Stimulated activated CD4-positive, alpha-beta T cell treated with anti-CD3 and anti-CD28 coated beads, Interleukin-12 subunit alpha, Interleukin-12 subunit beta, amount 100 ng/mL, for 24 hours (primary cell): Measurements from ENCODE around the gene CABP2.

Experiments
- DNase-seq, 2 experiments: peaks; one replicate each; pipeline ENCODE4 v3.0.0-alpha.2; 2020; ENCODE audit warnings: low read depth in 2 of 2

The CABP2 gene

DNA sequence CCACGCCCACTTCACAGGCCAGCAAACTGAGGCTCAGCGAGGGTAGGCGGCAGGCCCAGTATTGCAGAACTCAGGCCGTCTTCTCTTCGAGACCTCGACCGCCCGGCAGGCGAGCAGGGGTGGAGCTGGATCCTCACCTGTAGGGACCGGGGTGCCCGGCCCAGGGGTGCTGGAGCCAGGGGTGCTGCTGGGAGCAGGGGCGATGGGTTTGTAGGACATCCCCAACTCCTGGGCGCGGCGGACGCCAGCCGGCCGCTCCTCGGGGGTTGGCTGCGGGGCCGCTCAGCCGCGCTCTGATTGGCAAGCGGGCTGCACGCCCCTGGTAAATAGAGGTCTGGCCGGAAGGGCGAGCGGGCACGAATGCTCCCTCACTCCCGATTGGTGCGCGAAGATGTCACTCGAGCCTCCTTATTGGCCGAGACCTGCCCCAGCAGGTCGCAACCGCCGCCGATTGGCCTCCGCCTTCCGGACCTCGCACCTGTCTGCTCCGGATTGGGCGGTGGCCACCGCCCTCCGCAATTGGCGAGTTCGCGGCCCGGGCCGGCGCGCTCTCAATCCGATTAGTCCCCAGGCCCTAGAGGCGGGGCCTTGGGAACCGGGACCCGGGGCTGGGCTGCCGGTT is 15.3 kb downstream of the CABP2 start, which contains the start of gene CDK2AP2:
TSS of gene CDK2AP2 (minus strand) at position 299 of the 622 bp plus-strand sequence. CDS start at position 219, 80 bp downstream.
- DNase-seq = peak; percentile 95 to 99

DNA sequence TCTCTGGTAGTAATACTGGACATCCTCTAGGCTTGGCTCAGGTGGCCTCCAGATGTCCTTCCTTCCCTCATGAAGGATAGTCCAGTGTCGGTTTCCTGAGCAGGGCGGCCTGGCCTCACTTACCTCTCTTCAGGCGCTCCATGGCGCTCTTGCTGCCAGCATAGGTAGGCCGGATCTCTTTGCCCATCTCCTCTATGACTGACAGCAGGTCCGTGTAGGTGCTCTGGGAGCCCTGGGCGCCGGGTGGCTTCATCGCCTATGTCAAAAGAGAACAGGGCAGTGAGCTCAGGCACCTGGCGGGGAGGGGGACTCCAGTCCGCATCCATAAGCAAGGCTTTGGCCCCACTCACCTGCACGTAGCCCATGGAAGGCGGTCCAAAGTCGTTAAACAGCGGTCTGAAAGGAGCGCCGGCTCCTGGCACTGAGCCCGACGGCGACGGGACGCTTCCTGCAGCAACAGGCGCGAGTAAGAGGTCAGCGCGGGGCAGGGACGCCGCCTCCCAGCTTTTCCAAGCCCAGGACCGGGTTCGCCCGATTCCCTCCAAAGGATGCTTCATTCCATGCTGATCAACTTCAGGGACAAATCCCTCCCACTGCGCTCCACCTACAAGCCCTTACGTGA is 15.9 kb downstream of the CABP2 start:
- no peak for DNase-seq

DNA sequence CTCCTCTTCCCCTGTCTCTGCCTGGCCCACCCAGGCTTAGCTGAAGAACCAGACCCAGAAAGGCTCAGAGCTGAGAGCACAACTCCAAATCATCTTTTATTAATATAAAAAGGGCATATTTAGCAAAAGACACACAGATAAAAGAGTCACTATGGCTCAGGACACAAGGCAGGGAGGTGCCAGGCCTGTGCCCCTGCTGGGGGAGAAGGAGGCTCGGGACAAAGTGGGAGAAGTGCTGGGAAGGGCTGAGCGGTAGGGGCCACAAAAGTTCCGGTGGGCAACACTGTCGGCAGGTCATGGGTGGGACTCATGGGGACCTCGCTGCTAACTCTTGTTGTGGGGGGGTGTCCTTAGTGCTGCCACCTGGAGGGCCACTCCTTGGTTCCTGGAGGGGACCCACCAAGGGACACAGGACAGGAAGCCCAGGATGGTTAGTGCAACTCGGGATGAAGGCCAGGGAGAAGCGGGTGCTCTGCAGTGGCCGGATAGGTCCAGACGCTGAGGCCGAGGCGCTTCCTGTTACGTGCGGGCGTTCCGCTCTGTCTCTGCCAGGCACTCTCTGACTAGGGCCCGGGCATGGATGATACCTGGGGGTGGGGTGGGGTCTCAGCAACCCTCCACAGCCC is 16.7 kb downstream of the CABP2 start:
- no peak for DNase-seq

DNA sequence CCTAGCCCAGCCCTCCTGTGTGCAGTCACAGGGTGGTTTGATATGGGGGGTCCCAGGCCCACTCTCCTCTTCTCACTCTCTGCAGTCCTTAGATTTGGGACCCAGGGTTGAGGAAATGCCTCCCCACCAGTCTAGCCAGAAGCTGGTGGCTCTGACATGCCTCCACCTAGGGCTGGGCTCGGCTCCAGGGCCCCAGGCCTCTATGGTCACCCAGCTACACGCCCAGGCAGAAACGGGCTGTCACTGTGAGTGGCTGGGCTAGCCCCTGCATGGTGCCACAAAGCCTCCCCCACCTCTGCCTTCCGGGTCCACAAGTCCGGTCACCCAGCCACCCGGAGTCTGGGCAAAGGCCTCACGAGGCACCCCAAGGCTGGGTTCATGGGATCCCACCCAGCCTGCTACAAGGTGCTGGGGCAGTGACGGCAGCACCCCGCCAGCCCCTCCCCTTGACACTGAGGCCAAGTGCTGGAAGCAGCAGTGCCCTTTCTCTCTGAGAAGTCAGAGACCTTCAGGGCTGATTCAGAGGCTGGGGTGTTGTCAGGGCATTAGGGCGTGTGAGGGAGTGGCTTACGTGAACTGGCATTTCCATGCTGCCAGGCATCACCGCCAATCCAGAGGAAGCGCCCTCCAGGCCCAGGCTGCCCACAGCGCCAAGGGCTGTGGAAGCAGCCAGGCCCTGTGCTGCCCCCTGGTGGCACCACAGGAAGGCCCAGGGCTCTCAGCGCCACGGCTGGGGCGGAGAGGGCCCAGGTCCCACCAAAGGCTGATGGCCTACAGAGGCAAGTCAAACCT is 17.4 kb downstream of the CABP2 start:
- peak; percentile 76 to 87 for DNase-seq

DNA sequence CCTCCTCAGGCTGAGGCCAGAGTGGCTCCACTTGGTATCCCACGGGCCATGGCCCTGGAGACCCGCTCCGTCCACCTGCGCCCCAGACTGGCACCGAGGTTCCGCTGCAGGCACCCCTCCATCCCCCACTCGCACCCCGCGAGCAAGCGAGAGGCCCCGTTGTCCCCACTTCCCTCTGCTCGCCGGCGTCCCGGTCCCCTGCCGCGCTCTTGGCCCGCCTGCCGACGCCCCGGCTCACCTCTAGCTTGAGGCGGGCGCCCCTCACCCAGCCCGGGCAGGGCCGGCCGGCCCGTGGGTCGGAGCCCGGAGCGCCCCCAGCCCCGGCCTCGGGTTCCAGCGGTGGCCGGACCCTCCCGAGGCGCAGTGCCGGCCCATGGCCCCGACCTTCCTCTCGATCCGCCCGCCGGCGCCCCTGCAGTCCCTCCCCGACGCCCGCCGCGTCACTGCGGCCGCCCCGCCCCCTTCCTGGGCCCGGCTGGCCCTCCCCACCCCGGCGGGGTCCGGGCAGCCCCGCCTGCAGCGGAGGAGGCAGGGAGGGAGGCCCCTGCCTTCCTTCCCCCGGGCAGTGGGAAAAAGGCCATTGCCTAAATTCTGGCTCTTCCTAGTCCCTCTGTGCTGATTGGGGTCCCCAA is 18.2 kb downstream of the CABP2 start, which contains the start of gene PITPNM1:
TSS of gene PITPNM1 (minus strand) at position 414 of the 632 bp plus-strand sequence. CDS start 1,183 bp downstream, outside the sequence.
- DNase-seq = peak in 1 of 2 experiments; percentile 76

DNA sequence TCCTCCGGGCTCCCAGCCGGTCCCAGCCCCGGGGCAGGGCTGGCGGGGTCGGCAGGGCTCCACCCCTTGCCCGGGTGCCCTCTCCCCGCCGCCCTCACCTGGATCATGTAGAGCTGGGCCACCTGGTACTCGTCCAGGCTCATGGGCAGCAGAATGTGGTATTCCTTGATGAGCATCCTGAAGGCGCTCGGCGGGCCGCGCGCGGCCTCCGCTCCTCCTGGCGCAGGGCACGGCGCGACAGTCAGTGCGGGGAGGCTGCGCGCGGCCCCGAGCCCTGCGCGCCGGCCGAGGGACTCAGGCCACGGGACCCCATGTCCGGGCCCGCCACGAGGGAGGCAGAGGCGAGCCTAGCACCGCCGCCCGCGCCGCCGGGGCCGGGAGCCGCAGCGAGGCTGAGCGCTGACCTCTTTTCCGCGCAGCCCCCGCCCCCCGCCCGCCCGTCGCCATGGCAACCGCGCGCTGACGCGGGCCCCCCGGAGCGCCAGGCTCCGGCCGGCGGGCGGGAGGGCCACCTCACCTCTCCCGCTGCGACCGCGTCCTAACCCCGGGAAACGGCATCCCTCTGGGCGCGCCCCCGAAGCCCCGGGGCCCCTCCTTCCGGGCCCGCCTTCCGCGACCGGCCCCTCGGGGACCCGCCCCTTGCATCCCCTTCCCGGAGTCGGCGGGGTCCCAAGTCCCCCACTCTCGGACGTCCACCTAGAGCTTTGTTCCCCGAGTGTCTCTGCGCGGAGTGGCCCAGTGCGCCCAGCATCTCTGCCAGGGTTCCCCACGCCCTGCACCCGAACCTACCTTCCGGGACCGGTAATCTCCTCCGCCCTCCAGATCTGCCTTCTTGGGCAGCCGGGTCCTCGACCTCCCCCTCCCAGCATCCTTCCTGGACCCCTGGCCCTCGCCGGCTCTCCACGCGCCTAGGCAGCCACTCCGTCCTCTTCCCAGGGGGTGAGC is 19.0 kb downstream of the CABP2 start:
- DNase-seq = no peak

DNA sequence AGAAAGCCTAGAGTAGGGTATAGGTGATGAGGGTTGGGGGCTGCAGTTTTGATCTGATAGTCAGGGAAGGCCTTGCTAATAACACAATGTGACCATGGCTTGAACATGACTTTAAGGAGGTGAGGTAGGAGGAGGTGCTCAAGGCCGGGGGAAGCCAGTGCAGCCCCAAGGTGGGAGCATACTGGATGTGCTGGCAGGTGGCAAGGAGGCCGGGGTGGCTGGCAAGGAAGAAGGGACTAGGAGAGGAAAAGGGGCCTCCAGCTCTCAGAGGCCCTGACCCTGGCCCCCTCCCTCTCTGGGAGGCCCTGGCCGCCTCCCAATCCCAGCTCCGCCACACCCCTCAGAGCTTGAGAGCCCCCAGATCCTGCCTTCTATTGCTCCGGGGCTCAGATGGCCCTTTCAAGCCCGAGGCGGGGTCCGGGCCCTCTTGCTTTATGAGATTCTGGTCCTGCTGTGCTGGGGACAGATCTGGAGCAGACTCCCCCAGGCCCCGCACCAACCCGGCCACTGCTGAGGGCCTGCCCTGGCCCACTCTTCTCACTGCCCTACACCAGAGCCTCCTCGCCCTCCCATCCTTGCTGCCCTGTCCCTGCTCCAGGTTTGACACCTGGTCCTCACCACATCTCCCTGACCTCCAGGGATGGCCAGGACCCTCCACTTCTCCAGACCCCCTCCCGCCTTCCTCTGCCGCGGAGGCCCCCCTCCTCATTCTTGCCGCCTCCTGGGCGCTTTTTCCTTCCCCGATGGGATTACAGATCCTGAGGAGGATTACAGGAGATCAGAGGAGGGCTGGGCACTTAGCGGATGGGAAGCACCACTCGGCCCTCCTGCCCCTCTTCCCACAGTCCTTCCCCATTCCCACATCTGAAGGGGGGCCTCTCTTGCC is 19.9 kb downstream of the CABP2 start:
- DNase-seq = no peak

DNA sequence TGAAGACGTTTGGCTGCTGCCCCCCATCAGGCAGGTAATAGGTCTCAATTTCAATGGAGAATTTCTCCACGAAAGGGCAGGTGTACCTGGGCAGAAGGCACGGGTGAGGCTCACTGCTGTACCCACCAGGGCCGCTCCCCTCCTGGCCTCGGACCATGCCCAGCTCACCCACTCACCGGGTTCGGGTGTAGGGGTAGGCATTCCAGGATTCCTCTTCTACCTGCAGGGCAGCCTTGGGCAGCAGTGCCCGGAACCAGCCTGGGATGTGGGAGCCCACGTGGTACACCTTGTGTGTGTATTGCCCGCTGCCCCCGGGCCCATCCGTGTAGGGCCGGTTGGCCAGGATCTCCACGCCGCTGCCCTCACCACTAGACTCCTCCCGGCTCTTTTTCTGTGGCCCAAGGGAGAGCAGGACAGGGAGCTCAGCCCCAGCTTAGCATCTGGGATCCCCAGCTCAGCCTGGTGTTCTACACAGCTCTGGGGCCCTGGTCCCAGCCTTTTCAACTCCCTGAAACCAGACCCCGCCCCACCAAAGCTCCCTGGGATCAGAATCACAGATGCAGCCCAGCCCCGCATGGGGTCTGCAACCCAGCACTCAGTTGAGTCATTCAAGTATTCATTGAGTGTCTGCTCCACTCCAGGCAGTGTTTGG is 20.8 kb downstream of the CABP2 start:
- DNase-seq = no peak

DNA sequence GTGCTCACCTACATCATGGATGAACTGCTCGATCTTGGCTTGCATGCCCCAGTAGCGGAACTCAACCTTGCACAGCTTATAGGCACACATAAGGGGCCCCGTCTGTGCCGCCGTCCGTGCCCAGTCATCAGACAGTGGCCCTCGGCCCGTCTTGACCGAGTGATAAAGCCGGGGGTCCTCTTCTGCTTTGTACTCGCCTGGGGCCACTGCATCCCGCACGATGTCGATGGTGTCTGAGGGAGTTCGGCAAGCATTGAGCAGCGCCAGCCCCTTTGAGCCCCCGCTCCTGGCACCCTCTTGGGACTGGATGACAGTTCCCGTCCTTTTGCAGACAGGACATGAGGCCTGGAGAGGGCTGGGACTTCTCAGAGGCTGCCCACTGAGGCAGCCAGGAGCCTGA is 21.4 kb downstream of the CABP2 start:
- no peak for DNase-seq

DNA sequence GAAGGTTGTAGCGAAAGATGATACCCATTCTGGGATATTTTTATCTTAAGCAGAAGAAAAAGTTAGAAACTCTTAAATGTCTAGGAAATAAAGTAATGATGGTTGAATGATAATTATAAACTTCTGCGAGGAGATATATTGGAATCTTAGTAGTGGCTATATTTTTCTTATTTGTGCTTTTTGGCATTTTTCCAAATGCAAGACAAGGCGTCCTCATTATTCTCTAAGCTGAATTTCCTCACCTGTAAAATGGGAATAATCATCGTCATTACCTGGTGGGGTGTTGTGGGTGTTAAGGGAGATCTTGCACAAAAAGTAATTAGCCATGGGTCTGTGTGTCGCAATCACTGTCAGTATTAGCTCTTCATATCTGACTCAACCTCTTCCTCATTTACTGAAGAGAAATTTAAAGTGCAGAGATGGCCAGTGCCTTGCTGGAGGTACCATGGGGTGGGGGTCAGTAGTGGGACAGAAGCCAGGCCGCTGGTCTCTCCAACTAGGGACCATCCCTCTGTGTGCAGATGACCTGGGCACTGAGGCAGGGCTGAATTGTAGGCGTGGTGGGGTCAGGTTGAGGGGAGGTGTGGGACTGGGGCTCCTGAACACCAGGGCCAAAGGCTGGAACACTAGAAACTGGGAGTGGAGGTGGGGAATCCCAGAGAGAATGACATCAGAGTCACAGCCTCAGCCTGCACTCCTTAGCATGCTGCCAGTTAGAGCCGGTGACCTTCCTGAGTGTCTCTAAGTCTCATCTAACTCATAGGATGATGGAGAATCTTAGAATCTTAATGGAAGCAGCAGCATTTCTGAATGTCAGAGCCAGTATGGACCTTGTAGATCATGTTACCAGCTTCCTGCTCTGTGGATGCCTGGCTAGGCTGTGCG is 22.2 kb downstream of the CABP2 start:
- no peak for DNase-seq

DNA sequence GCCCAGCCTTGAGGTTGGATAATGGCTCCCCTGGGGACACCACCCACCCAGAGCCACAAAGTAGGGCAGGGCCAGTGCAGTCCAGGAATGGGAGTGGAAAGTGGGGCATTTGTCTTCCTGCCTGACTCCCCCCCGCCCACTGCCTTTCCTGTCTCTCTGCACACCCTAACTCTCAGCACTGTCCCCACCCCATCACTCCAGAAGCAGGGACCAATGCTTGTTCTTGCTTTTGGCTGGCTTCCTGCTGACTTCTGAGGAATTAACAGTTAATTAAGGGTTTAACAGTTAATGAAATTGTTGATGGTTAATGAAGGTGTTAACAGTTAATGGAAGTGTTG is 22.8 kb downstream of the CABP2 start:
- DNase-seq = no peak

DNA sequence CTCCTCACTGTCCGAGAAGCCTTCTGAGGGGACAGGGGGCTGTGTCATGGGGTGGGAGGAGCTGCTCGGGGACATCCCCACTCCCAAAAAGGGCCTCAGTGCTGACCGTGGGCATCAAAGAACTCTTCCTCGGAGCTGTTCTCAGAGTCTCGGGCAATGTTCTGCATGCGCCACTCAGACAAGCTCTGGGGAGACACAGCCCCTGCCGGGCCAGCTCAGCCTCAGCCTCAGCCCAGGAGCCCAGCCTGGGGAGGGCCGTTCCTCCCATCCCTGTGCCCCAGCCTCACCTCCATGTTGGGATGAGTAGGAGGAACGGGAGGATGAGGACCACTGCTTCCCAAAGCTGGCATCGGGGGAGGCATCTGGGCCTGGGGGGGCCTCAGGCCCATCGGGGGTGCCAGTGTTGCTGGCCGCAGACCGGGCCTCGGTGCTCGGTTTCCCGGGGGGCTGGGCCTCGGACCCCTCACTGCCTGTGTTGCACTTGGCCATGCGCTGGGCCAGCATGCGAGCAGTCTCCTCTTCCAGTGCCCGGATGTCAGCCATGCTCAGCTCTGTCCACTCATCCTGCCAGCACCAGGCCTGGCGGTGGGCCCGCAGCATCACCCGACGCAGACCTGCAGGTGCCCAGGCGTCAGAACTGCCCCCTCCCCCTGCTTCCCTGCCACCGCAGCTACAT is 23.3 kb downstream of the CABP2 start:
- DNase-seq = no peak

DNA sequence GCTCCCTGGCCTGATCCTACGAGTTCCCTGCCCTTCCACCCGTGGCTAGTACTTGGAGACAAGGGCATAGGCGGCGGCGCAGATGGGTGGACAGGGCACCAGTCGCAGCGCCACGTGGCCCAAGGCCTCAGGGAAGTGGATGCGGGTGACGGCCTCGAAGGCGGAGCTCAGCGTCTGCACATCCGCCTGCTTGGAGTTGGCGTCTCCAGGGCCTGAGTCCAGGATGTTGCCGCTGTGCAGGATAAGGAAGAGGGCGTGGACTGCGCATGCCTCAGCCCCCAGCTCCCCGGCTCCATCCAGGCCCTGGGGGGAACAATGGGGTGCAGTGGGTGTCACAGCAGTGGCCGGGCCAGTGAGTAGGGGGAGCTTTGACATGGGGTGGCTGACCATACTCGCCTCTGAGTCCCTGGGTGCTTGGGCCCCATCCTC is 24.7 kb downstream of the CABP2 start:
- no peak for DNase-seq

DNA sequence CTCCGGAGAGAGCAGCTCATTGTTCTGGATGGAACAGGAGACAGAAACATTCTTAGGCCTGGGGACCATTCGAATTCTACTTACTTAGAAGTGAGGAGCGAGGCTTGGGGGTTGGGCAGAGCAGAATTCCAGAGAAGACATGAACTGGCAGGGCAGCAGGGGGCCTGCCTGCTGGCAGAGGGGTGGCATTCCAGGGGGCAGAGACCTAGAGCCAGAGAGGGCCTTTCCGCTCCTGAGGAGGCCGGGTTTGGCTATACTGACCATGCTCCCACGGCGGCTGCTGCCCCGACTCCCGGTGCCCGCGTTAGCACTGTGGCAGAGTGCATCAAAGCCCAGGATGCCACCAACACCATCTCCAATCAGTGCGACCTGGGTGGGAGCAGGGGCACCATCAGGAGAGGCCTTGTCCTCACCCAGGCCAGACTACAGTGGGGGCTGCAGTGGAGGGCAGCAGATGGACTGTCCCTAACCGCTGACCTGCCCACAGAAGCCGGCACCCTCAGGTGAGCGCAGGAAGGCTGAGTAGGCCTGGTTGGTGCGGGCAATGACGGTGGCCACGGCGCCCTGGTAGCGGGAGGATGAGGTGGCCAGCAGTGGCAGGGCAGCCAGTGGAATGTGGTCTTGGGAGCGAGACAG is 25.5 kb downstream of the CABP2 start:
- DNase-seq = no peak

DNA sequence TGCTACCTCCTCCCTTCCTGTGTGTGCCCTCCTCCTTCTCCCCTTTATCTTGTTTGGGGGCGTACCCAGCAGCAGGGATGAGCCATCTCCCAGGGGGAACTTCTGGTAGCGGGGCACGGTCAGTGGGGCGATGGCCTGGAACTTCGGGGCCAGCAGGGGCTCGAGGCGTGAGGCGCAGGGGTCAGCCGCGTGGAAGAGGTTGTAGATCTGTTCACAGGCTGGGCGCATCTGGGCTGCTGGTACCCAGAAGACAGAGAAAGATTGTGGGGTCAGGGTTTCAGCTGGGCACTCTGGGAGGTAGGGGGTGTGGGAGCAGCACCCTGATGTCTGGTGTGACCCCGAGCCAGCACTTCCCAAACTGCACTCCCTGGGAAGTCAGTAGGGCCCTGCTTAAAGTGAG is 27.1 kb downstream of the CABP2 start:
- no peak for DNase-seq

DNA sequence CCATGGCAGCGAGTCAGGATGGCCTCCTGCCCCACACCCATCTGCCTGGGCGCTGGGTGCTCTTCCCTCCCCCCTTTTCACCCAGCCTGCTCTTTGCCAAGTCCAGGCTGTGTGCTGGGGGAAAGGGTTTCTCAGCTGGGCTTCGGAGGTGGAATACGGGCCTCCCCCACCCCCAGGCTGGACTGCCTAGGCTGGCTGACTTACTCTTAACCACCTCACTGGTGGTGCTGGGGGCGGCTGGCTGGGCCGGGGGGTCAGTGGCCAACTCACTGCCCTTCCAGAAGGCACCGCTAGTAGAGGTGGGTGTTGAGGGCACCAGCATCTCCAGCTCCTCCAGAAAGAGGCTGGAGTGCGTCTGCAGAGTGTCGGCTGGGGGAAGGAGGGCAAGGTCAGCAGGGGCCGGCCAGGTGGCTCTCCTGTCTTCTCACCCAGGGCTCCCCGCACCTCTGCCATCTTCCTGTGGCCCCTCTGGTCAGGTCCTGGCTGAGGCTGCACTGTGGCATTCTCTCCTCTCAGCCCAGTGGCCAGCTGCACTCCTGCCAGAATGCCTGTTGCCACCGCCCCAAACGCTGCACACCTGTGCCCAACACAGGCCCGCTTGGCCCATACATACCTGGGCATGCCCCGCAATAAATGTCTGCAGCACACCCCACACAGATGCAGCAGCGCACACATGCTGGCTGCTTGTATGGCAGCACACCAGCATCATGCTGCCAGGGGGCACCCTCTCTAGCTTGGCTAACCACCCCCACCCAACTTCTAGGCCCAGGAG is 27.8 kb downstream of the CABP2 start:
- DNase-seq = no peak
